H1 (cell line): ENCODE data around the gene KDM1A. TPM values are rescaled to one million over a fixed set of nuclear protein-coding genes. Genes with fewer than 3 reads are reported as not detected.

Experiments
- CTCF ChIA-PET: fragments of 300-600 bp; sonication (Branson Sonifier 250); formaldehyde crosslinking; loops from one replicate; lab custom pipeline; 2021; ENCODE audit not compliant: partially characterized antibody; lab: Charles Lee
- POLR2A ChIA-PET: fragments of 300-600 bp; sonication (Branson Sonifier 250); formaldehyde crosslinking; loops from one replicate; lab custom pipeline; 2021; ENCODE audit warnings: inconsistent platforms; ENCODE audit not compliant: partially characterized antibody; lab: Charles Lee
- DNase-seq, 2 experiments: peaks; one replicate each; pipeline versions ENCODE4 v3.0.0 to v3.0.0-alpha.2; 2010 to 2022; ENCODE audit warnings: low spot score in 2 of 2, low read depth in 1 of 2, mixed read lengths in 1 of 2
- FAIRE-seq: peaks from 2 replicates; lab custom pipeline; 2011; peaks lifted over from hg19 to GRCh38; lab: Jason Lieb, UNC
- H2AFZ ChIP-seq: 2 replicates; pipeline ENCODE4 v1.8.1; 2012; ENCODE audit warnings: low read length, inconsistent platforms
- H2AK5ac ChIP-seq: 2 replicates; pipeline ENCODE4 v1.6.1; 2013; ENCODE audit warnings: low read depth, low read length
- H2BK120ac ChIP-seq: replicated peaks from 2 replicates; pipeline ENCODE3; 2013; ENCODE audit warnings: low read depth, low read length, inconsistent platforms
- H2BK12ac ChIP-seq: 2 replicates; pipeline ENCODE4 v1.6.1; 2013; ENCODE audit warnings: low read depth, low read length
- H2BK15ac ChIP-seq: 2 replicates; pipeline ENCODE4 v1.6.1; 2013; ENCODE audit warnings: low read length
- H2BK20ac ChIP-seq: 2 replicates; pipeline ENCODE4 v1.6.1; 2013; ENCODE audit warnings: low read length
- H2BK5ac ChIP-seq: 2 replicates; pipeline ENCODE4 v1.6.1; 2013; ENCODE audit warnings: low read depth, low read length
- H3K14ac ChIP-seq: 2 replicates; pipeline ENCODE4 v1.6.1; 2013; ENCODE audit warnings: inconsistent platforms; ENCODE audit not compliant: insufficient read length
- H3K18ac ChIP-seq: 2 replicates; pipeline ENCODE4 v1.6.1; 2013; ENCODE audit warnings: low read length; ENCODE audit errors: extremely low read depth
- H3K23ac ChIP-seq: 2 replicates; pipeline ENCODE4 v1.6.1; 2013; ENCODE audit warnings: inconsistent platforms; ENCODE audit not compliant: insufficient read length
- H3K23me2 ChIP-seq: 2 replicates; pipeline ENCODE4 v1.6.1; 2013; ENCODE audit warnings: low read depth, low read length
- H3K27ac ChIP-seq: 2 replicates; pipeline ENCODE4 v1.6.1; 2011; ENCODE audit warnings: low read depth, low read length, inconsistent platforms
- H3K27me3 ChIP-seq, 4 experiments: replicated peaks in 1 of 4; 1 replicate in 1 of 4; 2 replicates in 3 of 4; pipeline versions ENCODE4 v1.6.1 to v1.8.1; 2011 to 2013; ENCODE audit warnings: low read length in 3 of 4, mild to moderate bottlenecking in 3 of 4, inconsistent platforms in 2 of 4, mixed read lengths in 2 of 4, moderate library complexity in 1 of 4; ENCODE audit not compliant: control insufficient read depth in 3 of 4, insufficient read depth in 3 of 4; ENCODE audit errors: extremely low read depth in 1 of 4
- H3K36me3 ChIP-seq, 4 experiments: 2 replicates each; pipeline versions ENCODE4 v1.6.1 to v1.8.1; 2011 to 2013; ENCODE audit warnings: mild to moderate bottlenecking in 4 of 4, low read length in 3 of 4, moderate library complexity in 2 of 4, control low read depth in 1 of 4, inconsistent platforms in 1 of 4; ENCODE audit not compliant: insufficient read depth in 4 of 4, control insufficient read depth in 2 of 4
- H3K4ac ChIP-seq: replicated peaks from 2 replicates; pipeline ENCODE3; 2013; ENCODE audit warnings: low read length, low read depth, mixed read lengths, inconsistent platforms; ENCODE audit not compliant: insufficient read length
- H3K4me1 ChIP-seq, 4 experiments: replicated peaks in 1 of 4; 1 replicate in 1 of 4; 2 replicates in 3 of 4; pipeline versions ENCODE4 v1.6.1 to v1.8.1; 2011 to 2013; ENCODE audit warnings: low read length in 3 of 4, inconsistent platforms in 2 of 4, mixed read lengths in 1 of 4; ENCODE audit not compliant: insufficient read depth in 4 of 4, control insufficient read depth in 3 of 4
- H3K4me2 ChIP-seq, 2 experiments: 2 replicates each; pipeline versions ENCODE4 v1.6.1 to v1.8.1; 2011 to 2013; ENCODE audit warnings: low read depth in 2 of 2, low read length in 2 of 2, control low read depth in 1 of 2, inconsistent platforms in 1 of 2, mild to moderate bottlenecking in 1 of 2; ENCODE audit not compliant: insufficient read depth in 1 of 2
- H3K4me3 ChIP-seq, 4 experiments: fragments of 200-600, 300-600 bp in 1 of 4; sonication (generic), shearing (Covaris generic), sonication (Bioruptor Twin) in 1 of 4; 2 replicates each; pipeline versions ENCODE4 v1.5.1 to v1.8.1; 2011 to 2016; ENCODE audit warnings: low read length in 4 of 4, low read depth in 3 of 4, control low read depth in 2 of 4, inconsistent platforms in 2 of 4, mild to moderate bottlenecking in 2 of 4, mixed read lengths in 1 of 4, moderate library complexity in 1 of 4; ENCODE audit not compliant: insufficient read depth in 2 of 4; ENCODE audit errors: extremely low read depth in 1 of 4
- H3K56ac ChIP-seq: replicated peaks from 2 replicates; pipeline ENCODE3; 2013; ENCODE audit warnings: low read depth, mild to moderate bottlenecking, mixed read lengths, low read length, inconsistent platforms; ENCODE audit not compliant: insufficient read length
- H3K79me1 ChIP-seq: 2 replicates; pipeline ENCODE4 v1.6.1; 2013; ENCODE audit warnings: low read depth, low read length, control low read depth
- H3K79me2 ChIP-seq, 2 experiments: 2 replicates each; pipeline versions ENCODE4 v1.6.1 to v1.8.1; 2012 to 2013; ENCODE audit warnings: low read length in 2 of 2, mild to moderate bottlenecking in 2 of 2, inconsistent platforms in 1 of 2; ENCODE audit not compliant: insufficient read depth in 2 of 2, control insufficient read depth in 1 of 2
- H3K9ac ChIP-seq, 4 experiments: replicated peaks in 1 of 4; 1 replicate in 1 of 4; 2 replicates in 3 of 4; pipeline versions ENCODE4 v1.6.1 to v1.8.1; 2011 to 2013; ENCODE audit warnings: low read depth in 3 of 4, low read length in 3 of 4, control low read depth in 2 of 4, mild to moderate bottlenecking in 2 of 4, moderate library complexity in 2 of 4, inconsistent platforms in 1 of 4; ENCODE audit errors: extremely low read depth in 1 of 4
- H3K9me3 ChIP-seq, 2 experiments: 2 replicates each; pipeline versions ENCODE4 v1.6.1 to v1.8.1; 2012 to 2013; ENCODE audit warnings: mild to moderate bottlenecking in 2 of 2, moderate library complexity in 2 of 2, control low read depth in 1 of 2, inconsistent platforms in 1 of 2, low read depth in 1 of 2, low read length in 1 of 2, mixed read lengths in 1 of 2; ENCODE audit not compliant: insufficient read depth in 2 of 2
- H4K20me1 ChIP-seq, 2 experiments: replicated peaks in 1 of 2; 2 replicates each; pipeline versions ENCODE3 to v1.8.1; 2011 to 2013; ENCODE audit warnings: inconsistent platforms in 2 of 2, low read length in 2 of 2, mild to moderate bottlenecking in 1 of 2; ENCODE audit not compliant: insufficient read depth in 2 of 2, control insufficient read depth in 1 of 2
- H4K5ac ChIP-seq: 2 replicates; pipeline ENCODE4 v1.6.1; 2013; ENCODE audit warnings: low read length, low read depth, mixed read lengths, inconsistent platforms; ENCODE audit not compliant: insufficient read length
- H4K8ac ChIP-seq: 2 replicates; pipeline ENCODE4 v1.8.0; 2013; ENCODE audit warnings: mild to moderate bottlenecking, moderate library complexity, low read length, inconsistent platforms; ENCODE audit not compliant: insufficient read depth; ENCODE audit errors: extremely low read depth
- H4K91ac ChIP-seq: replicated peaks from 2 replicates; pipeline ENCODE3; 2013; ENCODE audit warnings: low read length, mixed read lengths, inconsistent platforms; ENCODE audit not compliant: insufficient read length
- CREB1 ChIP-seq: IDR thresholded peaks from 2 replicates; pipeline ENCODE4 v1.6.1; 2012; ENCODE audit warnings: inconsistent platforms
- EP300 ChIP-seq, 2 experiments: IDR thresholded peaks; 1 replicate in 1 of 2; 2 replicates in 1 of 2; pipeline ENCODE4 v1.6.1; 2011 to 2012; ENCODE audit warnings: low read depth in 2 of 2, low read length in 2 of 2, mild to moderate bottlenecking in 2 of 2, borderline replicate concordance in 1 of 2, inconsistent platforms in 1 of 2, moderate library complexity in 1 of 2
- KDM1A ChIP-seq: fragments of 200-600, 300-600 bp; sonication (generic); IDR thresholded peaks from 2 replicates; pipeline ENCODE4 v1.7.1; 2016; ENCODE audit warnings: mild to moderate bottlenecking, low read length, borderline replicate concordance
- POLR2A ChIP-seq, 2 experiments: IDR thresholded peaks; 1 replicate in 1 of 2; 2 replicates in 1 of 2; pipeline ENCODE4 v1.6.1; 2011; ENCODE audit warnings: low read depth in 2 of 2, low read length in 2 of 2, mild to moderate bottlenecking in 2 of 2; ENCODE audit errors: control extremely low read depth in 1 of 2
- POU5F1 ChIP-seq: IDR thresholded peaks from 2 replicates; pipeline ENCODE4 v1.6.1; 2011; ENCODE audit warnings: low read depth, mild to moderate bottlenecking, low read length, moderate library complexity
- RXRA ChIP-seq: IDR thresholded peaks from 2 replicates; pipeline ENCODE4 v1.6.1; 2011; ENCODE audit warnings: low read depth, mild to moderate bottlenecking, low read length, moderate library complexity; ENCODE audit not compliant: insufficient read depth
- SP2 ChIP-seq: IDR thresholded peaks from 2 replicates; pipeline ENCODE4 v1.6.1; 2012; ENCODE audit warnings: mild to moderate bottlenecking, low read length, inconsistent platforms
- TAF7 ChIP-seq: optimal IDR thresholded peaks from 2 replicates; pipeline ENCODE3; 2011; ENCODE audit warnings: low read depth, mild to moderate bottlenecking, inconsistent platforms, low read length, moderate library complexity, borderline replicate concordance
- WGBS, 2 experiments: shearing (Covaris generic) in 1 of 2; methylation state at CpG; one replicate each; pipeline versions ENCODE4 v1.1.6 to v1.1.7; 2013 to 2015; ENCODE audit warnings: low lambda C conversion rate in 2 of 2, mixed read lengths in 2 of 2, inconsistent platforms in 1 of 2, low coverage in 1 of 2, missing lambda C conversion rate in 1 of 2; ENCODE audit not compliant: insufficient replicate concordance in 2 of 2, insufficient coverage in 1 of 2, insufficient read length in 1 of 2; ENCODE audit errors: extremely low coverage in 1 of 2, missing lambda C conversion rate in 1 of 2; 5-methylcytosine and 5-hydroxymethylcytosine counted together
- polyA plus RNA-seq, 7 experiments: library from polyadenylated mRNA; depleted of rRNA in 3 of 7; stranded (reverse) in 5 of 7; unstranded in 2 of 7; fragments of >200 nt in 5 of 7; fragments of 200-250 nt in 2 of 7; gene quantifications; 1 replicate in 5 of 7; 2 replicates in 1 of 7; 4 replicates in 1 of 7; pipeline versions ENCODE4 v1.2.1 to v1.2.3, GENCODE V29; 2011 to 2013; ENCODE audit warnings: missing spikeins in 2 of 7, mixed read lengths in 2 of 7
- total RNA-seq: library from RNA; stranded (reverse); fragmentation: NEBNext Ultra II Directional; extraction: Animal tissue kit (Norgen Biotek cat#: 25700); gene quantifications from 2 replicates; pipeline ENCODE4 v1.2.1, GENCODE V29; 2021

Gene KDM1A
- total and polyA plus RNA-seq, 2 of the 8 experiments (the other 6 are each of a cell fraction or from before 2014, with no cell fraction given), result 216 to 275 TPM

GRCh38 chr1:23004112-23004511 lies 15.2 kb upstream of the KDM1A start:
- ChIA-PET CTCF (interaction anchor here (1.0 to 1.2 kb wide), 2 partner anchors 9 to 180 kb away, joined by 4 read pairs; no protein-coding TSS in a partner anchor), POLR2A (no interaction called here)
- Histone ChIP-seq H3K23ac (no peak overlapping the region), H3K27me3 (no peaks in the 10 kb centered on the region), H3K4me1 (no peaks in the 10 kb centered on the region), H3K56ac (no peak overlapping the region), H3K4ac (no peak overlapping the region), H3K79me2 (no peaks in the 10 kb centered on the region), H4K8ac (no peak overlapping the region), H4K5ac (no peak overlapping the region), H3K4me3 (no peak overlapping the region), H4K91ac (no peak overlapping the region), H3K14ac (no peak overlapping the region), H3K27ac (no peak overlapping the region), H3K36me3 (no peaks in the 10 kb centered on the region), H3K9ac (no peak overlapping the region), H2BK15ac (no peak overlapping the region), H3K23me2 (no peaks in the 10 kb centered on the region), H3K4me2 (no peak overlapping the region), H2BK12ac (no peak overlapping the region), H2AFZ (no peak overlapping the region), H2BK120ac (no peak overlapping the region), H2BK5ac (no peak overlapping the region), H3K79me1 (no peaks in the 10 kb centered on the region), H2BK20ac (no peak overlapping the region), H4K20me1 (no peaks in the 10 kb centered on the region), H2AK5ac (no peak overlapping the region), H3K18ac (no peak overlapping the region), H3K9me3 (no peaks in the 10 kb centered on the region)
- FAIRE-seq (no peak), DNase-seq (no peak)
- TF ChIP-seq POU5F1, result no peak
- TF ChIP-seq CREB1, result no peak
- no peak for TF ChIP-seq POLR2A (IDR thresholded peaks at IDR 0.05; ENCODE audit: control extremely low read depth in 1 of 2, low read depth in 2 of 2, low read length in 2 of 2)
- no peak for TF ChIP-seq EP300 (IDR thresholded peaks at IDR 0.05; ENCODE audit: borderline replicate concordance in 1 of 2, low read depth in 2 of 2, low read length in 2 of 2)
- TF ChIP-seq KDM1A, result no peak
- no peak for TF ChIP-seq TAF7
- no peak for TF ChIP-seq RXRA
- no peak for TF ChIP-seq SP2
- WGBS, 2 experiments, result 91% methylated on average over 3 of the region's 3 CpGs; no CpG with 5 or more reads in 1 of the 2 experiments
